ENCODE data around the gene ACTBL2.

DNA sequence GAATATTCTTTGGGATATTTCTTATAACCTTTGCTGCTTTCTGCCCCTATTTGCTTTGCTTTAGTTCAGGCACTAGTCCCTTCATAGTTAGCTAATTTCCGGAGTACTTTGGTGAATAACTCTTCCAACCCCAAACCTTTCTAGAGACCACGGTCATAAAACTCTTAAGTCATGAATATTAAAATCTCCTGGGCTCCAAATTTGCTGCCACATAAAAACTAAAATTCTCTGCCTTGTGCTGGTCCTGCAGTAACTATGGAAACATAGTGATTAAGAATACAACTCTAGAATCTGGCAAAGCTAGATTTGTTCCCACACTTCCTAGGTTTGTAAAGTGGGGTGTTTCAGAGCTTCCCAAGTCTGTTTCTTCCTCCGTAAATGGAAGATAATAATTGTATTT lies 10.0 kb upstream of the ACTBL2 start:
- TF ChIP-seq EZH2phosphoT487 (IDR thresholded peaks at IDR 0.05; ENCODE audit: low read depth, severe bottlenecking, unreplicated experiment) (no peak), CTCF (IDR thresholded peaks at IDR 0.05; ENCODE audit: poor library complexity) (no peak)
